Aorta (tissue), 5 donors: ENCODE data around the gene SLC4A3. TPM values are rescaled to one million over a fixed set of nuclear protein-coding genes. Genes with fewer than 3 reads are reported as not detected.

Source experiments
- ATAC-seq: fragments of 200-7000 bp; cut with Tn5 transposase; one replicate; pipeline ENCODE4 v1.9.1; 2022; ENCODE audit warnings: moderate library complexity; ENCODE audit not compliant: low FRiP score
- DNase-seq, 2 donors: peaks; one replicate each; pipeline ENCODE4 v3.0.0-alpha.2; 2020
- H3K27ac ChIP-seq, 2 donors: one replicate each; pipeline ENCODE4 v1.5.1; 2013; ENCODE audit warnings: low read length in 2 of 2, mild to moderate bottlenecking in 2 of 2, moderate library complexity in 2 of 2, control low read depth in 1 of 2, inconsistent platforms in 1 of 2, low read depth in 1 of 2
- H3K27me3 ChIP-seq, 2 donors: one replicate each; pipeline ENCODE4 v1.6.1; 2013; ENCODE audit warnings: control low read depth in 1 of 2, low read length in 1 of 2, mild to moderate bottlenecking in 1 of 2, moderate library complexity in 1 of 2; ENCODE audit not compliant: insufficient read depth in 2 of 2, control insufficient read depth in 1 of 2
- H3K36me3 ChIP-seq, 2 donors: one replicate each; pipeline ENCODE4 v1.6.1; 2013; ENCODE audit warnings: control low read depth in 1 of 2, low read length in 1 of 2, mild to moderate bottlenecking in 1 of 2; ENCODE audit not compliant: insufficient read depth in 2 of 2, control insufficient read depth in 1 of 2
- H3K4me1 ChIP-seq, 2 donors: one replicate each; pipeline ENCODE4 v1.6.1; 2013; ENCODE audit warnings: low read length in 2 of 2, control low read depth in 1 of 2, mild to moderate bottlenecking in 1 of 2, moderate library complexity in 1 of 2; ENCODE audit not compliant: insufficient read depth in 2 of 2, control insufficient read depth in 1 of 2
- H3K4me3 ChIP-seq, 2 donors: one replicate each; pipeline ENCODE4 v1.5.1; 2013; ENCODE audit warnings: low read length in 2 of 2, control low read depth in 1 of 2, mild to moderate bottlenecking in 1 of 2
- H3K9me3 ChIP-seq: one replicate; pipeline ENCODE4 v1.6.1; 2013; ENCODE audit warnings: mild to moderate bottlenecking, low read length; ENCODE audit not compliant: control insufficient read depth
- WGBS, 2 donors: extraction: QIAGEN DNeasy Blood & Tissue Kit; methylation state at CpG; one replicate each; pipeline ENCODE4 v1.1.7; 2013; 5-methylcytosine and 5-hydroxymethylcytosine counted together
- intact Hi-C, 2 donors: fragments of 100-400 bp; cut with DNase I; formaldehyde crosslinking; loops; one replicate each; pipeline versions ENCODE4 v1.14.2 to v1.15.0; 2022
- polyA plus RNA-seq, 2 donors: library from polyadenylated mRNA; stranded (reverse); fragments of 200-250 nt; gene quantifications; one replicate each; pipeline ENCODE4 v1.2.3, GENCODE V29; 2013
- total RNA-seq, 2 donors: library from RNA; stranded (reverse); fragmentation: NEBNext Ultra II Directional; extraction: Animal tissue kit (Norgen Biotek cat#: 25700); gene quantifications; one replicate each; pipeline ENCODE4 v1.2.1, GENCODE V29; 2021
- donor health status: healthy with polysubstance abuse.
- donor health status: Bipolar disorder and iron deficiency.
- donor health status: DM: no; HTN: no; CAD: no.
- donor health status: DM: no; HTN: no; CAD: no.
- donor health status: DM: yes; HTN: yes; CAD: no.

The SLC4A3 gene
- total and polyA plus RNA-seq, 4 donors, result 2.0 to 5.4 (median 3.0) TPM

DNA sequence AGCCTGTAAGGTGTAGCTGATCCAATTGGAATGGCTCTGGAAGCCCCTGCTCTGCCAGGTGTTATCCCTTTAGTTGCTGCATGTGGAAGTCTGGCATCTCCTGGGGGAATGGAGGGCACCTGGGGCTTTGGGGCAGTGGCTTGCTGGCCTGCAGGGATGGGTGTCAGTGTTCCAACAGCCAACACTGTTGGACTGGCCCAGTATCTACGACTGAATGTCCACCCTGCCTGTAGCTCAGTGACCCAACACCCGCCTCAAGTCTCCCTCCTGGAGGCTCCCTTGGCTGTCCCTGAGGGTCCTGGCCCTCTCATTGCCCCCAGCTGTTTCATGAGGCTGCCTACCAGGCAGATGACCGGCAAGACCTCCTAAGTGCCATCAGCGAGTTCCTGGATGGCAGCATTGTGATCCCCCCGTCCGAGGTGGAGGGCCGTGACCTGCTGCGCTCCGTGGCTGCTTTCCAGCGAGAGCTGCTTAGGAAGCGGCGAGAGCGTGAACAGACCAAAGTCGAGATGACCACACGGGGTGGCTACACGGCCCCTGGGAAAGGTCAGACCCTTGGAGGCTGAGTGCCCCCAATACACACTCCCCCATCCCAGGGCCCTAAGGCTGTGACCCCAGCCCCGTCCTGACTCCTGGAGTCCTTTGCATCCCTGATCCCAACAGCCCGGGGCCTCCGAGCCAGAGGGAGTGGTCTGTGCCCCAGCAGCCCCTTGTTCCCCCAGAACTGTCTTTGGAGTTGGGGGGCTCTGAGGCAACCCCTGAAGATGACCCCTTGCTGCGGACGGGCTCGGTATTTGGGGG, 7.7 kb downstream of the SLC4A3 start:
- Histone ChIP-seq H3K4me3 (no peak overlapping the region), H3K9me3 (no peaks in the 10 kb centered on the region), H3K36me3 (no peaks in the 10 kb centered on the region), H3K27ac (no peak overlapping the region), H3K27me3 (no peaks in the 10 kb centered on the region), H3K4me1 (no peaks in the 10 kb centered on the region)
- intact Hi-C loops, result no loop called here
- 89% methylated on average over 22 of the region's 22 CpGs for WGBS, 2 donors
- DNase-seq (no peak), ATAC-seq (no peak)

DNA sequence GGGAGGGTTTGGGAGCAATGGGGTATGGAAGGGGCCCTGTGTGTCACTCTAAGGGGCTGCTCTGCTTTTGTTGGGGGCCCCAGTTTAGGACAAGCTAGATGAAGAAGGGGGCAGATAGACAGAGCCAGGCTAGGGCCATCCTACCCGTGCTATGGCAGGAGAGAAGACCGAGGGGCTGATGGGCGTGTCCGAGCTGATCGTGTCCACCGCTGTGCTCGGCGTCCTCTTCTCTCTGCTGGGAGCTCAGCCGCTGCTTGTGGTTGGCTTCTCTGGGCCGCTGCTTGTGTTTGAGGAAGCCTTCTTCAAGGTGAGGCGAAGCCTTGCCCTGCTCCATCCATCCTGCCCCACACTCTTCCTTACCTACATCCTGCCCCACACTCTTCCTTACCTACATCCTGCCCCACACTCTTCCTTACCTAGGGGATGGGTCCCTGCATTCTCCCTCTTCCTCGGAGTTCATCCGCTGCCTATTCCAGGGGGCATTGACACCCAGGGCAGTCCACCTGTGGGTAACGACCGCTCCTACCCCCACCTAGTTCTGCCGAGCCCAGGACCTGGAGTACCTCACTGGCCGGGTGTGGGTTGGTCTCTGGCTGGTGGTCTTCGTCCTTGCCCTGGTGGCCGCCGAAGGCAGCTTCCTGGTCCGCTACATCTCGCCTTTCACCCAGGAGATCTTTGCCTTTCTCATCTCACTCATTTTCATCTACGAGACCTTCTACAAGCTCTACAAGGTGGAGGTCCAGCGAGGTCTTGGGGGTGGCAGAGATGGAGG, 8.9 kb downstream of the SLC4A3 start:
- no peaks in the 10 kb centered on the region for H3K9me3 ChIP-seq
- no peaks in the 10 kb centered on the region for H3K27me3 ChIP-seq
- WGBS, 2 donors, result 91% methylated on average over 24 of the region's 24 CpGs
- H3K27ac ChIP-seq, result no peak overlapping the region
- ATAC-seq (no peak), DNase-seq (peak in 1 of 2 donors; percentile 39)
- no peaks in the 10 kb centered on the region for H3K36me3 ChIP-seq
- intact Hi-C loops, result no loop called here
- H3K4me3 ChIP-seq, result no peak overlapping the region
- no peaks in the 10 kb centered on the region for H3K4me1 ChIP-seq

DNA sequence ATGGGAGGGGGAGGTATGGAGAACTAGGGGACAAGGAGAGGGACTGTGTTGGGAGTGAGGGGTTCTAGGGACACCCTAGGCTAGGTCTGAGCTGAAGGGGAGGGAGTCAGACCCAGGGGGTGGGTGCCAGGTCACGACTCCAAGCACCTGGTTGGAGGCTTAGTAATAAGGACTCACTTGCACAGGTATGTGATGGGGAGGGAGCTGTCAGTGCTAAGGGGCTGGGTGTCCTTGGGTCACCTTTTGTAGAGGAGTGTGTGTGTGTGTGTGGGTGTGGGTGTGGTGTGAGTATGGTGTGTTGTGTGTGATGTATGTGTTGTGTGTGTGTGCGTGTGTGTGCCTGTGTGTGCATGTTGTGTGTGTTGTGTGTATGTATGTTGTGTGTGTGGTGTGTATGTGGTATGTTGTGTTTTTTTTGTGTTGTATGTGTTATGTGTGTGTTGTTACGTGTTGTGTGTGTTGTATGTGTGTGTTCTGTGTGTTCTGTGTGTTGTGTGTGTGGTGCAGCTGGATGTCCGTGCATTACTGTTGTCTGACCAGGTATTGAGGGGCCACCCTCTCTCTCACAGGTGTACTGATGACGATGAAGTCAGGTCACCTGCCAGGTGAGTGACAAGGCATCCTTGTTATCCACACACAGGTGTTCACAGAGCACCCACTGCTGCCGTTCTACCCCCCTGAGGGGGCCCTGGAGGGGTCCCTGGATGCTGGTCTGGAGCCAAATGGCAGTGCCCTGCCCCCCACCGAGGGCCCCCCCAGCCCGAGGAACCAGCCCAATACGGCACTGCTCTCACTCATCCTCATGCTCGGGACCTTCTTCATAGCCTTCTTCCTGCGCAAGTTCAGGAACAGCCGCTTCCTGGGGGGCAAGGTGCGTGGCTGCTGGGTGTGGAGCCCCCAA, 9.8 kb downstream of the SLC4A3 start:
- intact Hi-C loops, result no loop called here
- DNase-seq (no peak), ATAC-seq (no peak)
- H3K27ac ChIP-seq, result no peak overlapping the region
- H3K4me3 ChIP-seq, result no peak overlapping the region
- no peaks in the 10 kb centered on the region for H3K4me1 ChIP-seq
- no peaks in the 10 kb centered on the region for H3K27me3 ChIP-seq
- no peaks in the 10 kb centered on the region for H3K36me3 ChIP-seq
- H3K9me3 ChIP-seq, result no peaks in the 10 kb centered on the region
- 80 to 85% methylated on average over 13 of the region's 13 CpGs for WGBS, 2 donors

DNA sequence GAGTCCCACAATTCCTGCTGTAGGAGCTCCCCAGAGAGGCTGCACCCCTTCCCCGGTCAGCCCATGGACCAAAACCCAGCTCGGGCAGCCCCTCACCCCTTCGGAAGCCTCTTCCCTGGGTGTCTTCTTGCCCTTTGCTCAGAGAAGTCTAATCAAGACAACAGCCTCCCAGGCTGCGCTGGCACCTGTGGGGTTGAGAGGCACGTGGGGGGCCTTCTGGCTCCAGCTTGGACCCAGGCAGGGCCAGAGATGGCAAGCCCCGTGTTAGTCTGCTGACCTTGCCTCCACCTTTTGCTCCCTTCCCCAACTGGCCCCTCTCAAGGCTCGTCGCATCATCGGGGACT, 10.4 kb downstream of the SLC4A3 start:
- no peaks in the 10 kb centered on the region for H3K9me3 ChIP-seq
- no peak overlapping the region for H3K4me3 ChIP-seq
- H3K36me3 ChIP-seq, result no peaks in the 10 kb centered on the region
- DNase-seq (no peak), ATAC-seq (no peak)
- no peaks in the 10 kb centered on the region for H3K27me3 ChIP-seq
- no peaks in the 10 kb centered on the region for H3K4me1 ChIP-seq
- intact Hi-C loops, result no loop called here
- WGBS, 2 donors, result 89% methylated on average over 9 of the region's 9 CpGs
- H3K27ac ChIP-seq, result no peak overlapping the region

DNA sequence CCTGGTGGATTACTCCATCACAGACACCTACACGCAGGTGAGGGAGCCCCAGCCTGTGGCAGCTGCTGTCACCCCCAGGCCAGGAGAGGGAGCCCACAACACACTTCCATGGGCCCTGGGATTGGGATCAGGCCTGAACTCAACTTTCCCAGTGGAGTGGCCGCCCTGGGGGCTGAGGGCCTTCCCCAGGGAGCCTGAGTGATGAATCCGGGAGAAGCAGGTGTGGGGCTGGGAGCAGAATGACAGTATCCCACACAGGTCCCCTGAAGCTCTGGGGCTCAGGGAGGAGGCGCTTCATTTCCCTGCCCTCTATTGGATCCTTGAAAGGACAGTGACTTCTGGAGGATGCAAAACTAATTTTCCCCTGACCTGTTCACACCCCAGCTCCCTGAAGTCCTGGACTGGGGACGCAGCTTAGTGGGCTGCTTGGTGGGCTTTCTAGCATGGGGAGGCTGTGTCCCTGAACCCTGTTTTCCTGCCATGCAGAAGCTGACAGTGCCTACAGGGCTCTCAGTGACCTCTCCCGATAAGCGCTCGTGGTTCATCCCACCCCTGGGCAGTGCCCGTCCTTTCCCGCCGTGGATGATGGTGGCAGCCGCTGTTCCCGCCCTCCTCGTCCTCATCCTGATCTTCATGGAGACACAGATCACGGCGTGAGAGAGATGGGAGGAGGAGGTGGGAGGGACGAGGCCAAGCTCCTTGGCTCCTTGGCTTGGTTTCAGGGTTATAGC, 11.0 kb downstream of the SLC4A3 start:
- no peak overlapping the region for H3K4me3 ChIP-seq
- intact Hi-C loops, result no loop called here
- ATAC-seq (no peak), DNase-seq (no peak)
- H3K27ac ChIP-seq, result no peak overlapping the region
- 92 to 93% methylated on average over 16 to 17 of the region's 17 CpGs for WGBS, 2 donors
- no peaks in the 10 kb centered on the region for H3K4me1 ChIP-seq
- no peaks in the 10 kb centered on the region for H3K9me3 ChIP-seq
- no peaks in the 10 kb centered on the region for H3K27me3 ChIP-seq
- H3K36me3 ChIP-seq, result no peaks in the 10 kb centered on the region

DNA sequence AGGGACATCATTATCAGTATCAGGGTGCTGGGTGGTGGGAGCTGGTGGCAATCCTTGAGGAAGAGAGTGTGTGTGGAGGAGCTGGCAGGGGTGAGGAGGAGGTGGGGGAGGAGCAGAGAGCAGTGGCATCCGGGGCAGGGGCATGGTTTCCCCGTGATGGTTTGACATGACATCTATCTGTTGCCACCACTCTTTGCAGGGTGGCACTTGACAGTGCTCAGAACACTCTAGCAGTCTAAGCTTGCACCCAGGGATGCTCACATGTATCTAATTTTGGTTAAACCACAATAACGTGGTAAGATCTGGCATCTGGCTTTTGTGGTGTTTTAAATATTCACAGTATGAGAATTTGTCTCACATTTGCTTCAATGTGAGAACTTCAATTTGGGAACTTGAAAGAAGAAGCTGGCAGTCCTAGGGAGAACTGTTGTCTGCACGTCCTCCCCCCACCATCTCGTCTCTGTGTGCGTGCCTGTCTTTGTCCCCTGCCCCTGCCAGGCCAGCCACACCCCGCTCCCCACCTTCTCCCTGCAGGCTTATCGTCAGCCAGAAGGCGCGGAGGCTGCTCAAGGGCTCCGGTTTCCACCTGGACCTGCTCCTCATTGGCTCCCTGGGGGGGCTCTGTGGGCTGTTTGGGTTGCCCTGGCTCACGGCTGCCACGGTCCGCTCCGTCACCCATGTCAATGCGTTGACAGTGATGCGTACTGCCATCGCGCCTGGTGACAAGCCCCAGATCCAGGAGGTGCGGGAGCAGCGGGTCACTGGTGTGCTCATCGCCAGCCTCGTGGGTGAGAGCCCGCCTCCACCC, 11.7 kb downstream of the SLC4A3 start:
- intact Hi-C loops, result no loop called here
- no peak for ATAC-seq

DNA sequence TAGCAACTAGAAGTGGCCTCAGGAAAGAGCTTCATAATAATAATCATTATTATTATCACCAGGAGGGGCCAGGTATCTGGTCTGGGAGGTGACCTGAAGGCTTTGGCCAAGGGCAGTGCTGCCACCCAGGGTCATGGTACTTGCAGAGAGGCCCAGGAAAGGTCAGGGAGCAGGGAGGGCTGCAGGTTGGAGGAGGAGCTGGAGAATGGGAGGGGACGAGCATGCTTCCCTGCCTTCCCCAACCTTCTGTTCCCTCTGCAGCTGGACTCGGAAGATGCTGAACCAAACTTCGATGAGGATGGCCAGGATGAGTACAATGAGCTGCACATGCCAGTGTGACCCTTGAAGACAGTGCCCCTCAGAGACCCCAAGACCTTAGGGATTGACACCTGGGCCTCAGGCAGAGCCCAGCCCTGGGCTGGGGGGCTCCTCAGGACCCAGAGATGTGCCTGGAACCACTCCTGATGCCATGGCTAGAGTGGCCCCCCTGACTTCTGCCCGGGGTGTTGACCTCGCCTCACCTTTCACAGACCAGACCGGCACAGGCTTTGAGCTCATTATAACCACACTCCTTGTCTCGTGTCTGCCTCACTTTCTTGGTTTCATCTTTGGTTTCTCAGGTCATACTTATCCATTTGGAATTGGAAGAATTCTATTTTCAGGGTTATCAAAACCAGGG, 14.1 kb downstream of the SLC4A3 start:
- H3K27me3 ChIP-seq, result no peaks in the 10 kb centered on the region
- no peak overlapping the region for H3K4me3 ChIP-seq
- intact Hi-C loops, result loop anchor here (1.0 to 5.0 kb wide), 5 partner anchors 46 to 254 kb away; partner anchors contain the start of genes CHPF (in 2 of the 2), DNPEP (in 1 of the 2) and TMEM198 (in 1 of the 2)
- no peaks in the 10 kb centered on the region for H3K4me1 ChIP-seq
- no peak for DNase-seq
- no peaks in the 10 kb centered on the region for H3K9me3 ChIP-seq
- no peak overlapping the region for H3K27ac ChIP-seq
- ATAC-seq, result no peak
- no peaks in the 10 kb centered on the region for H3K36me3 ChIP-seq
- 79 to 83% methylated on average over 7 of the region's 7 CpGs for WGBS, 2 donors

More for the DNA sequence above, 11.7 kb downstream of the SLC4A3 start:
- Histone ChIP-seq H3K36me3 (no peaks in the 10 kb centered on the region), H3K4me3 (no peak overlapping the region), H3K9me3 (no peaks in the 10 kb centered on the region), H3K27ac (no peak overlapping the region), H3K27me3 (no peaks in the 10 kb centered on the region), H3K4me1 (no peaks in the 10 kb centered on the region)
- DNase-seq, result peak in 1 of 2 donors; percentile 76
- 87 to 90% methylated on average over 24 of the region's 24 CpGs for WGBS, 2 donors
